Neuronal stem cell (in vitro differentiated cells): ENCODE measurements around the gene ESYT1.

Experiments
- DNase-seq: peaks from one replicate; pipeline ENCODE4 v3.0.0-alpha.2; 2013; ENCODE audit warnings: low spot score
- H2AFZ ChIP-seq: one replicate; pipeline ENCODE4 v1.6.1; 2013; ENCODE audit warnings: mild to moderate bottlenecking, low read length, inconsistent platforms
- H2AK5ac ChIP-seq: 2 replicates; pipeline ENCODE4 v1.6.1; 2013; ENCODE audit warnings: low read depth, mild to moderate bottlenecking, inconsistent platforms, low read length, moderate library complexity, mixed read lengths
- H2BK120ac ChIP-seq: 2 replicates; pipeline ENCODE4 v1.6.1; 2013; ENCODE audit warnings: low read depth, mild to moderate bottlenecking, inconsistent platforms, low read length, moderate library complexity, mixed read lengths
- H2BK12ac ChIP-seq: one replicate; pipeline ENCODE4 v1.6.1; 2013; ENCODE audit warnings: low read length, inconsistent platforms
- H2BK15ac ChIP-seq: 2 replicates; pipeline ENCODE4 v1.6.1; 2013; ENCODE audit warnings: mild to moderate bottlenecking, low read length, inconsistent platforms, mixed read lengths
- H2BK5ac ChIP-seq: one replicate; pipeline ENCODE4 v1.6.1; 2013; ENCODE audit warnings: inconsistent platforms, mild to moderate bottlenecking, low read length, moderate library complexity
- H3K14ac ChIP-seq: one replicate; pipeline ENCODE4 v1.6.1; 2013; ENCODE audit warnings: low read length, inconsistent platforms
- H3K18ac ChIP-seq: 2 replicates; pipeline ENCODE4 v1.6.1; 2013; ENCODE audit warnings: low read length, inconsistent platforms
- H3K23ac ChIP-seq: 2 replicates; pipeline ENCODE4 v1.6.1; 2013; ENCODE audit warnings: low read depth, mild to moderate bottlenecking, mixed read lengths, low read length, inconsistent platforms; ENCODE audit not compliant: poor library complexity
- H3K27ac ChIP-seq: replicated peaks from 3 replicates; pipeline ENCODE4 v1.5.1; 2013; ENCODE audit warnings: low read length, inconsistent platforms
- H3K27me3 ChIP-seq, 3 experiments: 2 replicates each; pipeline ENCODE4 v1.6.1; 2013; ENCODE audit warnings: low read length in 3 of 3, mild to moderate bottlenecking in 2 of 3, inconsistent platforms in 1 of 3, low read depth in 1 of 3, mixed read lengths in 1 of 3, moderate library complexity in 1 of 3; ENCODE audit not compliant: control insufficient read depth in 3 of 3, insufficient read depth in 3 of 3
- H3K36me3 ChIP-seq, 2 donors: replicated peaks in 1 of 2; 2 replicates each; pipeline ENCODE4 v1.6.1; 2013; ENCODE audit warnings: low read length in 2 of 2; ENCODE audit not compliant: control insufficient read depth in 2 of 2, insufficient read depth in 2 of 2
- H3K4ac ChIP-seq: 2 replicates; pipeline ENCODE4 v1.6.1; 2013; ENCODE audit warnings: inconsistent platforms, mild to moderate bottlenecking, low read length, moderate library complexity
- H3K4me1 ChIP-seq, 2 donors: 1 replicate in 1 of 2; 2 replicates in 1 of 2; pipeline ENCODE4 v1.6.1; 2013; ENCODE audit warnings: low read length in 2 of 2, low read depth in 1 of 2; ENCODE audit not compliant: control insufficient read depth in 2 of 2, insufficient read depth in 1 of 2
- H3K4me2 ChIP-seq: one replicate; pipeline ENCODE4 v1.6.1; 2013; ENCODE audit warnings: mild to moderate bottlenecking, low read length, inconsistent platforms; ENCODE audit not compliant: insufficient read depth, poor library complexity, severe bottlenecking
- H3K4me3 ChIP-seq, 2 donors: 2 replicates each; pipeline ENCODE4 v1.5.1; 2013; ENCODE audit warnings: low read length in 2 of 2, mild to moderate bottlenecking in 2 of 2, inconsistent platforms in 1 of 2, moderate library complexity in 1 of 2
- H3K79me1 ChIP-seq: one replicate; pipeline ENCODE4 v1.6.1; 2013; ENCODE audit warnings: low read depth, mild to moderate bottlenecking, inconsistent platforms, low read length, moderate library complexity
- H3K9ac ChIP-seq: one replicate; pipeline ENCODE4 v1.6.1; 2013; ENCODE audit warnings: mild to moderate bottlenecking, low read depth, low read length, inconsistent platforms; ENCODE audit not compliant: poor library complexity
- H3K9me3 ChIP-seq, 2 donors: replicated peaks in 1 of 2; 2 replicates each; pipeline versions ENCODE3 to v1.6.1; 2013; ENCODE audit warnings: low read length in 2 of 2, mild to moderate bottlenecking in 2 of 2, inconsistent platforms in 1 of 2, low read depth in 1 of 2, mixed read lengths in 1 of 2, moderate library complexity in 1 of 2; ENCODE audit not compliant: control insufficient read depth in 2 of 2, insufficient read depth in 1 of 2
- H4K8ac ChIP-seq: one replicate; pipeline ENCODE4 v1.6.1; 2013; ENCODE audit warnings: low read depth, mild to moderate bottlenecking, inconsistent platforms, low read length, moderate library complexity
- H4K91ac ChIP-seq: one replicate; pipeline ENCODE4 v1.6.1; 2013; ENCODE audit warnings: low read length, low read depth, mild to moderate bottlenecking, inconsistent platforms; ENCODE audit not compliant: poor library complexity
- WGBS, 2 donors: extraction: QIAGEN DNeasy Blood & Tissue Kit; methylation state at CpG; one replicate each; pipeline ENCODE4 v1.1.7; 2013; ENCODE audit warnings: missing lambda C conversion rate in 2 of 2, mixed read lengths in 1 of 2; ENCODE audit not compliant: insufficient read length in 2 of 2, insufficient replicate concordance in 1 of 2; ENCODE audit errors: extremely low coverage in 2 of 2; 5-methylcytosine and 5-hydroxymethylcytosine counted together

Gene ESYT1

DNA sequence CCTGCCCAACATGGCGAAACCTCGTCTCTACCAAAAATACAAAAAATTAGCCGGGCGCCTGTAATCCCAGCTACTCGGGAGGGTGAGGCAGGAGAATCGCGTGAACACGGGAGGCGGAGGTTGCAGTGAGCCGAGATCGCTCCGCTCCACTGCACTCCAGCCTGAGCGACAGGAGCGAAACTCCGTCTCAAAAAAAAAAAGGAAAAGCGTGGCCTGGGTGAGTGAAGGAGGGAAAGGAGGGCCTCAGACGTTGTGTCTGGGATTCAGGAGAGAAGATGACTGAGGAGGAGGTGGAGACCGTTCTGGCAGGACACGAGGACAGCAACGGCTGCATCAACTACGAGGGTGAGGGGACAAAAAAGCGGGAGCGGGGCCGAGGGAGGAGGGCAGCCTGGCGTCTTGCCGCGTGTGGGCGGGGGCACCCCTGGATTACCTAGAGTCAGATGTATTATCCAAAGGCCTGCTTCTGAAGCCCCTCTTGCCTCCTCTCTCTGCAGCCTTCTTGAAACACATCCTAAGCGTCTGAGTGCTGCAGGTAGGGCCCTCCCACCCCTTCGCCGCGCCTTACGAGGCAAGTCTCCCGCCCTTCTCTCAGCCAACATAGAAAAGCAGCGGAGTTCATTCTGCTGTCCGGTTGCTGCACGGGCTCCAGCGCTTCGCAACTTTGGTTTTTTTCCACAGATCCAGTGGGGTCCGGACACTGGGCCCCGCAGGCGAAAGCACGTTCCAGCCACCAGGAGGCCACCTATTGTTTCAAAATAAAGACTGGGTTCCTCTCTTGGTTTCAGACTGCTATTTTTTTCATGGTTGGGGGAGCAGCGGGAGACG is 29.3 kb downstream of the ESYT1 start:
- H2AK5ac ChIP-seq: peak overlapping the region; percentile 65
- peaks cover 34 to 49% of the 10 kb centered on the region in 2 donors for H3K36me3 ChIP-seq

DNA sequence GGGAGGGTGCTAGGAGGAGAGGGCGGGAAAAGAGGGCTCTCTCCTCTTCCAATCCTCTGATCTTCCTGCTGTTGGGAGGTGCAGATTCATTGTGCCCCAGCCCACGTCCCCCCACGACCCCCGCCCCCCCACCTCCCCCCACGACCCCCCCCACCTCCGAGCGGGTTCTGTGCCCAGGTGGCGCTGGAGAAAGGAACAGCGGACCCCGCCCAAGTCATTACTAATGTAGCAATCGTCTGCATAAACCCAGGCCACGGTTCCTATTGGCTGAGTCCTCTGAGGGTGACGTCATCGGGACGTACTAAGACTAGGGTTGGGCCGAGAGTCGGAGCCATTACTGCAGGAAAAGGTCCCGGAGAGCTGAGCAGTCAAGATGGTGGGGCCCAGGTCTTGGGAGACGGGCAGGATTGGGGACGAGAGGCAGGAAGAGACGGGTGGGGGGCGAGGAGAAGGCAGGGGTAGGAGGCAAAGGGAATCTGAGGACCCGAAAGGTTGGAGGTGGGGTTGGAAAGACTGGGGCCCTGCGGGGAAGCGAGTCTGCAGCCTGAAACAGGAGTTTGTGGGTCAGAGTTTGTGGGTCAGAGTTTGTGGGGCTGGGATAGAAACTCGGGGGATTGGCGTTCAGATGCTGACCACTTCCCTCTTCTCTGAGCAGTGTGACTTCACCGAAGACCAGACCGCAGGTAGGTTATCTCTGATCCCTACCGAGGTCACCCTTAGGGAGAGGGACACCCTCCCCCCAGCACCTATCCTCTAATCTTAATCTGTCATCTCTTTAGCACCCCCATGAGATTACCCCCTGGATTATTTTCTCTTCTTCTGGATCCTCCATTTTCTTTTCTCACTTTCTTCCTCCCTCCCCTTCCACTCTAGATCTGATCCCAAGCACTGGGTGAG is 30.2 kb downstream of the ESYT1 start, which contains the start of gene MYL6:
TSS of gene MYL6 (plus strand) at position 331 of the 897 bp plus-strand sequence. CDS start at position 374, 43 bp downstream.
- no peak within 1 kb of the TSS for H4K91ac ChIP-seq
- H3K79me1 ChIP-seq: no peaks in the 10 kb centered on the region
- DNase-seq: peak; percentile 93
- H3K36me3 ChIP-seq: peaks cover 38 to 57% of the 10 kb centered on the region in 2 donors
- H3K14ac ChIP-seq: peak within 1 kb of the TSS; percentile 11
- no peaks in the 10 kb centered on the region for H3K27me3 ChIP-seq
- no peak within 1 kb of the TSS for H2BK12ac ChIP-seq
- peak within 1 kb of the TSS; percentile 96 for H3K27ac ChIP-seq
- H2BK15ac ChIP-seq: peak within 1 kb of the TSS; percentile 71
- no CpG with 5 or more reads among the region's 30 CpGs for WGBS, 2 donors
- peak within 1 kb of the TSS; percentile 85 to 91 for H3K4me3 ChIP-seq
- peak within 1 kb of the TSS; percentile 60 for H3K4me2 ChIP-seq
- peak within 1 kb of the TSS; percentile 53 for H3K4ac ChIP-seq
- H2AFZ ChIP-seq: peak within 1 kb of the TSS; percentile 66
- H3K9ac ChIP-seq: peak within 1 kb of the TSS; percentile 90
- peak within 1 kb of the TSS; percentile 62 for H2BK5ac ChIP-seq
- H3K23ac ChIP-seq: peak within 1 kb of the TSS; percentile 99
- no peaks in the 10 kb centered on the region for H3K9me3 ChIP-seq
- H3K18ac ChIP-seq: peak within 1 kb of the TSS; percentile 95
- H2AK5ac ChIP-seq: peak within 1 kb of the TSS; percentile 65
- H4K8ac ChIP-seq: no peak within 1 kb of the TSS
- peaks cover 31 to 40% of the 10 kb centered on the region in 2 donors for H3K4me1 ChIP-seq
- H2BK120ac ChIP-seq: no peak within 1 kb of the TSS

More for the DNA sequence above, 29.3 kb downstream of the ESYT1 start:
- Histone ChIP-seq H3K4me2 (peak overlapping the region; percentile 60), H2AFZ (peak overlapping the region; percentile 66), H3K4me1 (peaks cover 27 to 39% of the 10 kb centered on the region in 2 donors), H3K9me3 (no peaks in the 10 kb centered on the region), H2BK12ac (no peak overlapping the region), H2BK120ac (no peak overlapping the region), H3K18ac (peak overlapping the region; percentile 95), H3K27ac (peak overlapping the region; percentile 96), H3K4ac (peak overlapping the region; percentile 53), H3K4me3 (peak overlapping the region; percentile 73 to 85), H3K14ac (peak overlapping the region; percentile 11), H3K27me3 (no peaks in the 10 kb centered on the region), H2BK15ac (peak overlapping the region; percentile 71), H3K23ac (peak overlapping the region; percentile 75), H2BK5ac (no peak overlapping the region), H3K79me1 (no peaks in the 10 kb centered on the region), H4K8ac (no peak overlapping the region), H3K9ac (peak overlapping the region; percentile 90), H4K91ac (no peak overlapping the region)
- no CpG with 5 or more reads among the region's 45 CpGs for WGBS, 2 donors
- DNase-seq: peak; percentile 83

DNA sequence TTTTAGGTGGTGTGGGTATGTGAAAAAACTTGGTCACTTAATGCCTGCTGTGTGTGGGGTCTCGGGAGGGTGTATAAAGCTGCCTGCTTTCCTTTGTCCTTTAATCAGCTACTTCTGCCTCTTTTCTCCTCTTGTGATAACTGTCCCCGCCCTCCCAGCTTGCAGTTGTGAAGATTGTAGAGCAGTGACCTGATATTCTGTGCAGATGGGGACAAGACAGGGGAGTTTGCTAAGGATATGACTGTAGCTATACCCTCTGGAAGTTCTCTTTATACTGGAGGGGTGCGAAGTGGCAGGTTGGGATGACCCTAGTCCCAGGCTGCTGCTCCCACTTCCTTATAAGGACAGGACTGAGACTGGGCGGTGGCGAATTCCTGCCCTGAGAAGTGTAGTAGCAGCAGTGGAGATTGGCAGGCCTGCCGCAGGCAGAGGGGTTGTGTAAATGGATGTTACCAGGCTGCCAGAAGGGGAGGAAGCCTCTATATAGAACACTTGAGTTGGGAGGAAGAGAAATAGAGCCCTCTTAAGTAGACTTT is 30.9 kb downstream of the ESYT1 start:
- no peak overlapping the region for H2BK15ac ChIP-seq
- H2BK12ac ChIP-seq: no peak overlapping the region
- no peak overlapping the region for H2BK5ac ChIP-seq
- peak overlapping the region; percentile 85 to 91 for H3K4me3 ChIP-seq
- no peak overlapping the region for H2AFZ ChIP-seq
- no peak overlapping the region for H3K4ac ChIP-seq
- no CpG with 5 or more reads among the region's 6 CpGs for WGBS, 2 donors
- no peaks in the 10 kb centered on the region for H3K9me3 ChIP-seq
- H4K91ac ChIP-seq: no peak overlapping the region
- no peak overlapping the region for H3K9ac ChIP-seq
- no peak overlapping the region for H3K18ac ChIP-seq
- peaks cover 27 to 40% of the 10 kb centered on the region in 2 donors for H3K4me1 ChIP-seq
- H3K79me1 ChIP-seq: no peaks in the 10 kb centered on the region
- no peak overlapping the region for H3K14ac ChIP-seq
- H3K27ac ChIP-seq: peak overlapping the region; percentile 68
- peaks cover 41 to 65% of the 10 kb centered on the region in 2 donors for H3K36me3 ChIP-seq
- no peak overlapping the region for H4K8ac ChIP-seq
- no peaks in the 10 kb centered on the region for H3K27me3 ChIP-seq
- H2AK5ac ChIP-seq: no peak overlapping the region
- no peak overlapping the region for H3K23ac ChIP-seq
- DNase-seq: peak; percentile 46
- no peak overlapping the region for H2BK120ac ChIP-seq
- peak overlapping the region; percentile 53 for H3K4me2 ChIP-seq
